WTC11 (cell line): ENCODE measurements around the gene KIRREL3. TPM values are rescaled to one million over a fixed set of nuclear protein-coding genes. Genes with fewer than 3 reads are reported as not detected.

ENCODE experiments used
- ATAC-seq: fragments of 200-7000 bp; cut with Tn5 transposase; 2 replicates; pipeline ENCODE4 v1.10.0; 2021; ENCODE audit warnings: mild to moderate bottlenecking, moderate library complexity
- CTCF ChIA-PET: fragments of 300-600 bp; sonication (Branson Sonifier 250); formaldehyde crosslinking; loops from one replicate; lab custom pipeline; 2021; ENCODE audit warnings: antibody characterized with exemption; lab: Charles Lee
- POLR2A ChIA-PET: fragments of 350-600 bp; sonication (Branson Sonifier 250); formaldehyde crosslinking; loops from one replicate; lab custom pipeline; 2021; ENCODE audit warnings: antibody characterized with exemption; lab: Charles Lee
- DNase-seq: peaks from one replicate; pipeline ENCODE4 v3.0.0; 2021; ENCODE audit warnings: low spot score
- H3K27ac Mint-ChIP-seq: 2 replicates; pipeline ENCODE4 v1.8.0; 2021; ENCODE audit warnings: mixed read lengths
- H3K27me3 Mint-ChIP-seq: 2 replicates; pipeline ENCODE4 v1.8.0; 2021; ENCODE audit warnings: low read depth, mild to moderate bottlenecking, moderate library complexity, mixed read lengths
- H3K36me3 Mint-ChIP-seq: 2 replicates; pipeline ENCODE4 v1.8.0; 2021; ENCODE audit warnings: mixed read lengths
- H3K4me1 Mint-ChIP-seq: 2 replicates; pipeline ENCODE4 v1.8.0; 2022; ENCODE audit warnings: mixed read lengths
- H3K4me3 Mint-ChIP-seq: 2 replicates; pipeline ENCODE4 v1.8.0; 2021; ENCODE audit warnings: mild to moderate bottlenecking, moderate library complexity, mixed read lengths
- H3K9me3 Mint-ChIP-seq: 2 replicates; pipeline ENCODE4 v1.8.0; 2021; ENCODE audit warnings: mixed read lengths
- ATF1 ChIP-seq: sonication (generic); formaldehyde crosslinking; IDR thresholded peaks from 2 replicates; pipeline ENCODE4 v1.8.1; 2023; ENCODE audit warnings: mild to moderate bottlenecking, moderate library complexity, missing genetic modification reagents
- CREM ChIP-seq: sonication (generic); formaldehyde crosslinking; IDR thresholded peaks from 2 replicates; pipeline ENCODE4 v1.8.1; 2022; ENCODE audit warnings: mild to moderate bottlenecking, missing genetic modification reagents, moderate library complexity
- ESRRA ChIP-seq: sonication (generic); formaldehyde crosslinking; IDR thresholded peaks from 2 replicates; pipeline ENCODE4 v1.8.1; 2022; ENCODE audit warnings: mild to moderate bottlenecking, missing genetic modification reagents, borderline replicate concordance
- IRF1 ChIP-seq: sonication (generic); formaldehyde crosslinking; IDR thresholded peaks from 2 replicates; pipeline ENCODE4 v1.8.0; 2023; ENCODE audit warnings: missing genetic modification reagents
- NR1H2 ChIP-seq: sonication (generic); formaldehyde crosslinking; IDR thresholded peaks from 2 replicates; pipeline ENCODE4 v1.9.0; 2021; ENCODE audit warnings: mild to moderate bottlenecking, moderate library complexity, missing genetic modification reagents
- NR2C2 ChIP-seq: sonication (generic); formaldehyde crosslinking; IDR thresholded peaks from 2 replicates; pipeline ENCODE4 v1.8.0; 2022; ENCODE audit warnings: mild to moderate bottlenecking, missing genetic modification reagents
- SOX15 ChIP-seq: fragments of 250-450 bp; sonication (Bioruptor Pico); IDR thresholded peaks from 2 replicates; pipeline ENCODE4 v1.9.0; 2021; ENCODE audit warnings: mild to moderate bottlenecking
- STAT6 ChIP-seq: sonication (generic); formaldehyde crosslinking; conservative IDR thresholded peaks from 2 replicates; pipeline ENCODE4 v1.8.1; 2023; ENCODE audit warnings: mild to moderate bottlenecking, low read depth, missing genetic modification reagents, moderate library complexity
- ZNF263 ChIP-seq: sonication (generic); formaldehyde crosslinking; IDR thresholded peaks from 2 replicates; pipeline ENCODE4 v1.8.1; 2022; ENCODE audit warnings: low read depth, mild to moderate bottlenecking, moderate library complexity, missing genetic modification reagents
- ZNF416 ChIP-seq: fragments of 250-450 bp; sonication (Bioruptor Pico); IDR thresholded peaks from 2 replicates; pipeline ENCODE4 v1.9.0; 2021; ENCODE audit warnings: mild to moderate bottlenecking, inconsistent platforms
- ZNF512 ChIP-seq: sonication (generic); formaldehyde crosslinking; IDR thresholded peaks from 2 replicates; pipeline ENCODE4 v1.8.1; 2022; ENCODE audit warnings: missing genetic modification reagents, borderline replicate concordance
- ZNF671 ChIP-seq: fragments of 250-450 bp; sonication (Bioruptor Pico); IDR thresholded peaks from 2 replicates; pipeline ENCODE4 v1.8.0; 2021; ENCODE audit warnings: mild to moderate bottlenecking
- ZSCAN18 ChIP-seq: fragments of 250-450 bp; sonication (Bioruptor Pico); IDR thresholded peaks from 2 replicates; pipeline ENCODE4 v2.1.2; 2022; ENCODE audit warnings: mild to moderate bottlenecking, moderate library complexity
- total RNA-seq: library from RNA; stranded (reverse); gene quantifications from 3 replicates; pipeline ENCODE4 v1.2.3, GENCODE V29; 2021
- TF ChIP-seq, protein P1 (sequence below): sonication (generic); formaldehyde crosslinking; IDR thresholded peaks from 2 replicates; pipeline ENCODE4 v1.8.1; 2023; ENCODE audit warnings: mild to moderate bottlenecking, missing genetic modification reagents, moderate library complexity
- TF ChIP-seq, protein P2 (sequence below): sonication (generic); formaldehyde crosslinking; IDR thresholded peaks from 2 replicates; pipeline ENCODE4 v1.8.0; 2022; ENCODE audit warnings: missing genetic modification reagents
- TF ChIP-seq, protein P3 (sequence below): sonication (generic); formaldehyde crosslinking; IDR thresholded peaks from 2 replicates; pipeline ENCODE4 v1.8.1; 2023; ENCODE audit warnings: mild to moderate bottlenecking, moderate library complexity, missing genetic modification reagents
- TF ChIP-seq, protein P4 (sequence below): fragments of 250-450 bp; sonication (Bioruptor Pico); conservative IDR thresholded peaks from 2 replicates; pipeline ENCODE4 v1.9.0; 2021; ENCODE audit warnings: mild to moderate bottlenecking

KIRREL3 gene
- total RNA-seq, 1 experiment from 2014 or later, result 0.59 TPM

GRCh38 chr11:126654886-126655806 is 345.4 kb downstream of the KIRREL3 start:
- no peak overlapping the region for H3K4me3 Mint-ChIP-seq
- POLR2A ChIA-PET, result no interaction called here
- no peaks in the 10 kb centered on the region for H3K36me3 Mint-ChIP-seq
- ATAC-seq (peak; percentile 18; the same call in 1 of the 2 replicates), DNase-seq (no peak)
- H3K4me1 Mint-ChIP-seq, result peaks cover 32% of the 10 kb centered on the region
- H3K27ac Mint-ChIP-seq, result no peak overlapping the region
- H3K27me3 Mint-ChIP-seq, result peaks cover 14% of the 10 kb centered on the region
- TF ChIP-seq NR1H2 (no peak), IRF1 (CRISPR knock-in tag) (no peak), ZNF512 (no peak), ZNF263 (CRISPR knock-in tag) (no peak)
- TF ChIP-seq, protein P1, sequence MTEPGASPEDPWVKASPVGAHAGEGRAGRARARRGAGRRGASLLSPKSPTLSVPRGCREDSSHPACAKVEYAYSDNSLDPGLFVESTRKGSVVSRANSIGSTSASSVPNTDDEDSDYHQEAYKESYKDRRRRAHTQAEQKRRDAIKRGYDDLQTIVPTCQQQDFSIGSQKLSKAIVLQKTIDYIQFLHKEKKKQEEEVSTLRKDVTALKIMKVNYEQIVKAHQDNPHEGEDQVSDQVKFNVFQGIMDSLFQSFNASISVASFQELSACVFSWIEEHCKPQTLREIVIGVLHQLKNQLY (CRISPR knock-in tag), result no peak
- TF ChIP-seq, protein P2, sequence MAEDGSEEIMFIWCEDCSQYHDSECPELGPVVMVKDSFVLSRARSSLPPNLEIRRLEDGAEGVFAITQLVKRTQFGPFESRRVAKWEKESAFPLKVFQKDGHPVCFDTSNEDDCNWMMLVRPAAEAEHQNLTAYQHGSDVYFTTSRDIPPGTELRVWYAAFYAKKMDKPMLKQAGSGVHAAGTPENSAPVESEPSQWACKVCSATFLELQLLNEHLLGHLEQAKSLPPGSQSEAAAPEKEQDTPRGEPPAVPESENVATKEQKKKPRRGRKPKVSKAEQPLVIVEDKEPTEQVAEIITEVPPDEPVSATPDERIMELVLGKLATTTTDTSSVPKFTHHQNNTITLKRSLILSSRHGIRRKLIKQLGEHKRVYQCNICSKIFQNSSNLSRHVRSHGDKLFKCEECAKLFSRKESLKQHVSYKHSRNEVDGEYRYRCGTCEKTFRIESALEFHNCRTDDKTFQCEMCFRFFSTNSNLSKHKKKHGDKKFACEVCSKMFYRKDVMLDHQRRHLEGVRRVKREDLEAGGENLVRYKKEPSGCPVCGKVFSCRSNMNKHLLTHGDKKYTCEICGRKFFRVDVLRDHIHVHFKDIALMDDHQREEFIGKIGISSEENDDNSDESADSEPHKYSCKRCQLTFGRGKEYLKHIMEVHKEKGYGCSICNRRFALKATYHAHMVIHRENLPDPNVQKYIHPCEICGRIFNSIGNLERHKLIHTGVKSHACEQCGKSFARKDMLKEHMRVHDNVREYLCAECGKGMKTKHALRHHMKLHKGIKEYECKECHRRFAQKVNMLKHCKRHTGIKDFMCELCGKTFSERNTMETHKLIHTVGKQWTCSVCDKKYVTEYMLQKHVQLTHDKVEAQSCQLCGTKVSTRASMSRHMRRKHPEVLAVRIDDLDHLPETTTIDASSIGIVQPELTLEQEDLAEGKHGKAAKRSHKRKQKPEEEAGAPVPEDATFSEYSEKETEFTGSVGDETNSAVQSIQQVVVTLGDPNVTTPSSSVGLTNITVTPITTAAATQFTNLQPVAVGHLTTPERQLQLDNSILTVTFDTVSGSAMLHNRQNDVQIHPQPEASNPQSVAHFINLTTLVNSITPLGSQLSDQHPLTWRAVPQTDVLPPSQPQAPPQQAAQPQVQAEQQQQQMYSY (CRISPR knock-in tag), result no peak
- H3K9me3 Mint-ChIP-seq, result no peaks in the 10 kb centered on the region
- CTCF ChIA-PET, result interaction anchor here (0.6 to 0.8 kb wide), 3 partner anchors 21 to 231 kb away, joined by 3 to 4 read pairs (median 3); no protein-coding TSS in a partner anchor

- Mint-ChIP-seq H3K4me3 (no peak overlapping the region), H3K27ac (no peak overlapping the region), H3K36me3 (no peaks in the 10 kb centered on the region), H3K4me1 (peaks cover 25% of the 10 kb centered on the region), H3K27me3 (no peaks in the 10 kb centered on the region; the same call in 1 of the 2 replicates), H3K9me3 (no peaks in the 10 kb centered on the region)
- ATAC-seq (no peak), DNase-seq (no peak)
- CTCF ChIA-PET, result no interaction called here
- POLR2A ChIA-PET, result no interaction called here
- TF ChIP-seq ZNF416 (CRISPR knock-in tag) (no peak), NR2C2 (CRISPR knock-in tag) (no peak), SOX15 (CRISPR knock-in tag) (no peak), ATF1 (CRISPR knock-in tag) (no peak), ZSCAN18 (no peak), STAT6 (CRISPR knock-in tag) (no peak), CREM (CRISPR knock-in tag) (no peak), ESRRA (CRISPR knock-in tag) (no peak), ZNF671 (CRISPR knock-in tag) (no peak)
- TF ChIP-seq, protein P3, sequence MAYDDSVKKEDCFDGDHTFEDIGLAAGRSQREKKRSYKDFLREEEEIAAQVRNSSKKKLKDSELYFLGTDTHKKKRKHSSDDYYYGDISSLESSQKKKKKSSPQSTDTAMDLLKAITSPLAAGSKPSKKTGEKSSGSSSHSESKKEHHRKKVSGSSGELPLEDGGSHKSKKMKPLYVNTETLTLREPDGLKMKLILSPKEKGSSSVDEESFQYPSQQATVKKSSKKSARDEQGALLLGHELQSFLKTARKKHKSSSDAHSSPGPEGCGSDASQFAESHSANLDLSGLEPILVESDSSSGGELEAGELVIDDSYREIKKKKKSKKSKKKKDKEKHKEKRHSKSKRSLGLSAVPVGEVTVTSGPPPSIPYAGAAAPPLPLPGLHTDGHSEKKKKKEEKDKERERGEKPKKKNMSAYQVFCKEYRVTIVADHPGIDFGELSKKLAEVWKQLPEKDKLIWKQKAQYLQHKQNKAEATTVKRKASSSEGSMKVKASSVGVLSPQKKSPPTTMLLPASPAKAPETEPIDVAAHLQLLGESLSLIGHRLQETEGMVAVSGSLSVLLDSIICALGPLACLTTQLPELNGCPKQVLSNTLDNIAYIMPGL (CRISPR knock-in tag), result no peak
- TF ChIP-seq, protein P4, sequence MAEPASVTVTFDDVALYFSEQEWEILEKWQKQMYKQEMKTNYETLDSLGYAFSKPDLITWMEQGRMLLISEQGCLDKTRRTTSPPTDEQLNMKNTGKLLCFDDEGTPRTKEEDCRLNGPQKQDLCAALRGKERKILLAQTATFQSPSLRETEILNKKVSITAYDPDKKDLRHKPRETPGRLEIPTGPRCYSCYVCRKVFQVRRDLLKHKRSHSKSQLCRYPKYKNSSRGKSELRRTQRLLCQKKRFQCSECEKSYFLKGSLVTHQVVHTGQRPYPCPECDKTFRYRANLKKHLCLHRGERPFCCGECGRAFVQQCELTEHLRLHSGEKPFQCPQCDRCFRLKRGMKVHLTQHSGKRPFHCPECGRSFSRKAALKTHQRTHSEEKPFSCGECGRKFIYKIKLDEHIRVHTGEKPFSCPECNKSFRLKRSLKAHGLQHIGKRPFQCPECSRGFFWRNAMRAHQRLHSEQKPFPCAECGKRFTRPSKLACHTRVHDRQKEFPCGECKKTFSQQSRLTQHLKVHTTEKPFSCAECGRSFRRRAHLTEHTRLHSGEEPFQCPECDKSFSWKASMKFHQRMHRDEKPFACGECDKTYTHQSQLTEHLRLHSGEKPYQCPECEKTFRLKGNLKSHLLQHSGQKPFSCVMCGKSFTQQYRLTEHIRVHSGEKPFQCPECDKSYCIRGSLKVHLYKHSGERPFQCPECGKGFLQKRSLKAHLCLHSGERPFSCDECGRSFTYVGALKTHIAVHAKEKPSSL (CRISPR knock-in tag), result no peak
- TF ChIP-seq, protein P1 (CRISPR knock-in tag), result no peak
Measured at GRCh38 chr11:126653040-126653439, 347.5 kb downstream of the KIRREL3 start.
